Femur (tissue), 1 donor: ENCODE results near the gene CENPX.
"Not testable (repeated sequence)": the region's sequence is repeated elsewhere in the genome, so short reads cannot be mapped to it uniquely, and the experiment has no call there.

Experiments used
- DNase-seq: peaks from one replicate; pipeline ENCODE4 v3.0.0-alpha.2; 2017

The CENPX gene

DNA sequence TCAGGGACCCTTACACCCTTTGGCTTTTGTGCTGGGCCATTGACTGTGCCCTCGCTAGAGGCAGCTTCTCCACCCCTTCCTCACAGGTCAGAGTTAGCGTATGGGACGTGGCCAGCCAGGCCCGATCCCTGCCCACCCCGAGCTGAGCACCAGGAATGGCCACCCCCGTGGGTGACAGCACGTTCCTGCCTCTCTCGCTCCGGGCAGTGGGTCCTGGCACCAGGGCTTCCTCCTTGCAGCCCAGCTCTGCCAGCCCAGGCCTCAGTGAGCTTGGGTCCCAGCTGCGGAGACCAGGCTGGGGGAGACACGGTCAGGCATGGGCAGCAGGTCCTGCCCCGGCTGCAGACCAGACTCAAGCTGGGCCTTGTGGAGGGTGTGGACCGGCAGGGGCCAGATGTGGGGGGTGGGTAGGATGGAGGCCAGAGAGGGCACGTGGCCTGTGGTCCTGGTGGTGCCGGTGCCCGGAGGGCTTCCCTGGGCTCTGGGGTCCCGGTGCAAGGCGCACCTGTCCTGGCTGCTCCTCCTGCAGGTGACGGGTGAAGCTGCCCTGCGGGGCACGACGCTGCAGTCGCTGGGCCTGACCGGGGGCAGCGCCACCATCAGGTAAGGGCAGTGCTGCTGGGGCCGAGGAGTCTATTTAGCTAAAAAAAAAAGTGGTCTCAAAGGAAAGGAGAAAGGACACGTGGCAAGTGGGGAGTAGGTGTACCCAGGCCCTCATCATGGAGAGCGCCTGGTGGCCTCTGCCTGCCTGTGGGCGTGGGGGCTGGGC, 27.0 kb downstream of the CENPX start:
- DNase-seq: no peak

DNA sequence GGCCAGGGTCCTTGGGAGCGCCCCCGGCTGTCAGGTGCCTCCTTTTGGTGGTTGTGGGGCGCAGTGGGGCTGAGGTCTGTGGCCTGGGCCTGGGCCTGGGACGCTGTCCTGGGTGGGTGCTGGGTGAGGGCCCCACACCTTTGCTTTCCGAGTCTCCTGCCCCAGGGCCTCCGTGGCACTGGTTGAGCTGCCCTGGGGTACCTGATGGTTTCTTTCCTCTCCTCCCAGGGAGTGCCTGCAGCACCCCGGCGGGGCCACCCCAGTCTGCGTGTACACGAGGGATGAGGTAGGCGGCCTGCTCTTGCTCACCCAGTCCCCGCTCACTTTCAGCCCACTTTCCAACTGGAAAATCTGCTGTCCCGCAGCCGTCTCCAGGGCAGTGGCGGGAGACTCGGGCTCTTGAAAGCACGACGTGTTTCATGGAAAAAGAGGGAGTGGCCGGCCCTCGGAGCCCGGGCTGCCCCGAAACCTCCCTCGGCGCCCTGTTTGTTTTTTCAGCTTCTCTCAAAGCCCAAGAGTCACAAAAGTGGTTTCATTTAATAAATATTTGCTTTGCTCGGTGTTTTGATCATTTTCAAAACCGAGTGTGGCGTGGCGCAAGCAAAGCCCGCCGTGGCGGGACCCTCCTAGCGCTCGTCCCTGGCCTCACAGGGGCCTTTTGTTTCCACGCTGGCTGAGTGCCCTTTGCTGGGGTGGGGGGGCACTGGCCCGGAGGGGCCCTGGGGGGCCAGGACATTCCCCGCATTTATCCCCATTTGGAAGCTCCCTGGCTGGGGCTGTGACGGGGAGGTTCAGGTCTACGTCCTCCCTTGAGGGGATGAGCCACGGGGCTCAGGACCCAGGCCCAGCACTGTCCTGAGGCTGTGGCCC, 27.9 kb downstream of the CENPX start:
- peak; percentile 52 for DNase-seq

DNA sequence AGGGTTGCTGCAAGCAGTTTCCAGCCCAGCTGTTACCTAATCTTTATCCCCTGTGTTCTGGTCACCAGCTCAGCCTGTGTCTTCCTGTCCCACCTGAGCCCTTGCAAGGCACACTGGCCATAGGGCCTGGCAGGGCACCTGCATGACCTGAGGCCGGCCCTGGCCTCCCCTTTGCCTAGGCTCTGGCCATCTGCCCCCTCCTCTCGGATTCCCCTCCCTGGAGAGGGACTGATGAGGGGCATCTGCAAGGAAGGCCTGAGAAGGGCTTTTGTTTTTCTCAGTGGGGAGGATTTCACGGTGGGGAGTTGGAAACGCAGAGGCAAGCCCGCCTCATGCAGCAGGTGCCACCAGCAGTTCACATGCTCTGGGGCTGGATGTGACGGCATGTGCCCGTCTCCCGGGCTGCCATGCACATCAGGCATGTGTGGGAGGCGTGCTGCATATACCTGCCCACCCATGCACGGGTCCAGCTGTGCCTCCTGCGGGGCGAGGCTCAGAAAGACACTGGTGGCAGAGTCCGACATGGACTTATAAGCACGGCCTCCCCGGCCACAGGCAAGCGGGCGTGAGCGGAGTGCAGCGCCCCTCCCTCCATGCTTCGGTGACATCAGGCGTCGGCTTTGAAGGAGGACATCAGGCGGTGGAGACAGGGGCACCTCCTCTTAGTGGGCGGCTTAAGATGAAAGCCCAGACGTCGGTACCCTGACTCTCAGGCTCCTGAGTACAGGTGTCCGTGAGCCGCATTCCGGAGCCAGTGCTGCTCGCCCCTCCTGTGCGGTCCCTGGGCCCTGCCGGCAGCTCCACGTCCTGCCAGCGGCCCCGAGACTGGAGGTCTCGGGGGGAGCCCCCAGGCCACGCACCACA, 28.7 kb downstream of the CENPX start:
- no peak for DNase-seq

DNA sequence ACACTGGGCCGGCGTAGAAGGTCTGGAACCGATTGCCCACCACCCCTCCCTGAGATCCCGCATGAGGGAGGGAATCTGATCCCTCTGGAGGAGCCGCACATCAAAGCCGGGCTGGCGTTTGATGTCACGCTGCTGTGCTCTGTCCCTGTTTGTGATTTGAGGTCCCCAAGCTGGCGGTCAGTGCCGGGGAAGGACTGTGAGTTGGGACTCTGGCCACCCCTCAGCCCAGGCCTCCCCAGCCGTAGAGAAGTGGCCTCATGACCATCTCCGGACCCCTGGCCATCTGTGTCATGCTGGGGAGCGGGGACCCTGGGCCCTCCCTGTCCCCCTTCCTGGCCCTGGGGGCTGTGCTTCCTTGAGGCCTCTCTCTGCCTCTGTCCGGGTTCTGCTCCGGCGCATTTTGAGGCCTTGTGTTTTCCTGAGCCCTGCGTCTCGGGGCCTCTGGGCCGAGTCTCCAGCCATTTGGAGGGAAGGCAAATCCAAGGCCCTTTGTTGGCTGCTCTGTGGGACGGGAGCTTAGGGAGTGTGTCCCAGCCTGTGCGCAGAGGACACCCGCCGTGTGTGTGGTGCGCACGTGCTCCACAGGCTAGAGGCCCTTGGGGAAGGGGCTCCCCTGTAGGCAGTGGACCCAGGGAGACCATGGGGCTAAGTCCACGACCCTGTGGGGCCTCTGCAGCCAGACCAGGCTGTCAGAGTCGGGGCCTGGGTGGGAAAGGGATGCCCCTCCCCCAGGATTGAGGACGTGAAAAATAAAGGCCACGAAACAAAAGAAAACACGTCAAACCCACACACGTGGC, 30.2 kb downstream of the CENPX start:
- no peak for DNase-seq

DNA sequence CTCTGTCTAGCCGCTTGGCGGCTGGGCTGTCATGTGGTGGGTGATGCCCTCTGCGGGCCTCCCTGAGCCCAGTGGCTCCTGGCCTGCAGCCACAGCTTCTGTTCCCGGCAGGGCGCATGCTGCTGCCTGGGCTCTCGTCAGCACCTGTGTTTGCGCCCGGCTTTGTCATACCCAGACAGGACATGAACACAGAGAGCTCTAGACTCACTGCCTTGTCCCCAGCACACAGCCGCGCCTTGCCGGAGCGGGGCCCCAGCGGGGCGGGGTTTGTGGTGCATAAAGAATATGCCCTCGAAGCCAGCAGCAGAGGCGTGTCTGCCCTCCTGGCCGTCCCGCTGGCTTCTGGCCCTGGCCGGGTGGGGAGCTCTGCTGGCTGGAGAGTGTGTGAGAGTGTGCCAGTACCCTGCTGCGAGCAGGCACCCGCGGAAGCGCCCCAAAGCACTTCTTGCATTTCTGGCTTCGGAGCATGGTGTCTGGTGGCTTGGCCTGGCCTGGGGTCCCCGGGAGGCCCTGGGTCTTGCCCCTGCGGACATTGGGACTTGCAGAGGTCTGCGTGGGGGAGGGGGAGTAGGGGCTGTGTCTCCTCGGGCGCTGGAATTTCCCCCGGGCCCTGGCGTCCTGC, 30.9 kb downstream of the CENPX start:
- DNase-seq: peak; percentile 91

DNA sequence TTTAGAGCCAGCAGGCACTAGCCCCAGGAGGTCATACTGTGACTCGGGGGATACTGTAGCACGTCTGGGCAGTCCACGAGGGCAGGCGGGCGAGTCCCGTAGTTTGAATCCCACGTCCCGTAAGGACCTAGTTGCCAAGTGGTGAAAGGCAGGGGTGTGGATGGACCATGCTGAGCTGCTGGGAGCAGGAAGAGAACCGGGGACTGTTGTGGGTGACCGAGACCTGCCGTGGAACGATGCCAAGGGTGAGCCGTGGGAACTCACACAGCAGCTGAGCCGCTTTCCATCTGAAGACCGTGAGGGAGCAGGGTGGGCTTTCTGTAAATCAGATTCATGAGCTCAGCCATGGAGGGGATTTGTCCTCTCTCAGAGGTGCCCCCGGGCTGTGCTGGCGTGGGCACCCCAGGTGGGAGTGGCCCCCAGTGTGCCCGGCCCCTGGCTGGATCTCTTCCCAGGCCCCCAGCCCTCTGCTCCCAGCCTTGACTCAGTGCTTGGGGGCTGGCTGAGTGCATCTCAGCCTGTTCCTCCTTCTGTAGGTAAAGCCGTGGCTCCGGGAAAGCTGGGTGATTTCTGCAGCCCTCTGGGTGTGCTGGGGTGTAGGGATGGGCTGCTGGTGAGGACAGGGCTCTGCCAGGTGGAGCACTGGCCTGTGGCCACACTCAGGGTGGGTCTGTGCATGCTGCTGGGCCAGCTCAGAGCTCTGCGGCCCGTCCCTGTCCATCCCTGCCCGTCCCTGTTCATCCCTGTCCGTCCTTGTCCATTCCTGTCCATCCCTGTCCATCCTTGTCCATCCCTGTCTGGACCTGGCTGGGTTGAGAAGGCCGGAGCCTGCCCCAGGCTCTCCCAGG, 31.6 kb downstream of the CENPX start:
- DNase-seq: no peak

DNA sequence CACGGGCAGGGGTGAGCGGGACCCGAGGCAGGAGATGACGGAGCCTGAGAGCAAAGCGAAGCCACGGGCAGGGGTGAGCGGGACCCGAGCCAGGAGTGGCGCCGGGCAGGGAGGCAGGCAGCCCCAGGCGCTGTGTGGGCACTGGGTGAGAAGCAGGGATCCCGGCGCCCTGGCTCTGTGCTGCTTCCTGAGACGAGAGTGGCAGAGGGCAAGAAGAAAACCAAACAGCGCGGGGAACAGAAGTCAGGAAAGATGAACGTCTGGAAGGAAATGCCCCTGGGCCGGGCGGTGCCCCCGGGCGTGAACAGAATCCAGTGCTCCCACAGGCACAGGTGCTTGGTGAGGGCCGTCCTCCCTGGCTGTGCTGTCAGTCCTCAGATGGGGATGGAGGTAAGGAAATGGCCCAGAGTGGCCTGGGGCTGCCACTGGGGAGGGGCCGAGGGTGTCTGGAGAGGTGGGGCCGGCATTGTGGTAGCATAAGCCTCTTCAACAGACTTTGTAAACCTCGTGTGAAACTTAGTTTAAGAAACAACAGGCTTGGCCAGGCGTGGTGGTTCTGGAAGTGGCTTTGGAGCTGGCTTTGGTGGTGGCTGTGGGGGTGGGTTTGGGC, 35.4 kb downstream of the CENPX start:
- no peak for DNase-seq

DNA sequence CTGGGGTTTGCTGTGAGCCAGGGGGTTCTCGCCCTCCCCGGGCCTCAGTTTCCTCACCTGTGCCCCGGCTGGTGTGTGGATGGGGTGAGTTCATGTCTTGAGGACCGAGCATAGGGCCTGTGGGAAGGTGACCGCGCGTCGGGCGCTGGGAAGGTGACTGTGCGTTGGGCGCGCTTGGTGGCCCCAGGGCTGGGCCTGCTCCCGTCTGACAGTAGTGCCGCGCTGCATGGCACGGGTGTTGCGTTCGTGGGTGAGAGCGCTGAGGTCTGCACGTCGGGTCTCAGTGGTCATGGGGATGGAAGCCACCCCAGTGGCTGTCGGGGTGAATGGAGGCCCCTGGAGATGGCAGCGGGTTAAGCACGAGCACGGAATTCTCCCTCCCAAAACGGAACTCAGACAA, 36.1 kb downstream of the CENPX start:
- no peak for DNase-seq

DNA sequence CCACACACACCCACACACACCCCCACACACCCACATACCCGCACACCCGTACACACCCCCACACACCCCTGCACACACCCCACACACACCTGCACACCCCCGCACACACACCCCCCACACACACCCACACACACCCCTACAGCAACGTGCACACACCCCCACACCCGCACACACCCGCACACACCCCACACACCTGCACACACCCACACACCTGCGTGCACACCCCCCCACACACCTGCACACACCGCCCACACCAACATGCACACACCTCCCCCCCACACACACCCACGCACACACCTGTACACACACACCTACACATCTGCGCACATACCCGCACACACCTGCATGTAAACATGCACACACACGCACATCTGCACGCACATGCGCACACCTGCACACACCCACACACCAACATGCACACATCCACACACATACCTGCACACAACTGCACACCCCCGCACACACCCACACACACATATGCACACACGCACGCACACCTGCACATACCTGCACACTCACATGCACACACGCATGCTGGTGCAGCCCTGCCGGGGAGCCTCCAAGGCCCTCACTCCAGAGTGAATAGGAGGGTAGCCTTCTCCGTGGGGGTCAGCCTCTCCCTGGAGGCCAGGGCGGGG, 37.8 kb downstream of the CENPX start:
- DNase-seq: no peak

DNA sequence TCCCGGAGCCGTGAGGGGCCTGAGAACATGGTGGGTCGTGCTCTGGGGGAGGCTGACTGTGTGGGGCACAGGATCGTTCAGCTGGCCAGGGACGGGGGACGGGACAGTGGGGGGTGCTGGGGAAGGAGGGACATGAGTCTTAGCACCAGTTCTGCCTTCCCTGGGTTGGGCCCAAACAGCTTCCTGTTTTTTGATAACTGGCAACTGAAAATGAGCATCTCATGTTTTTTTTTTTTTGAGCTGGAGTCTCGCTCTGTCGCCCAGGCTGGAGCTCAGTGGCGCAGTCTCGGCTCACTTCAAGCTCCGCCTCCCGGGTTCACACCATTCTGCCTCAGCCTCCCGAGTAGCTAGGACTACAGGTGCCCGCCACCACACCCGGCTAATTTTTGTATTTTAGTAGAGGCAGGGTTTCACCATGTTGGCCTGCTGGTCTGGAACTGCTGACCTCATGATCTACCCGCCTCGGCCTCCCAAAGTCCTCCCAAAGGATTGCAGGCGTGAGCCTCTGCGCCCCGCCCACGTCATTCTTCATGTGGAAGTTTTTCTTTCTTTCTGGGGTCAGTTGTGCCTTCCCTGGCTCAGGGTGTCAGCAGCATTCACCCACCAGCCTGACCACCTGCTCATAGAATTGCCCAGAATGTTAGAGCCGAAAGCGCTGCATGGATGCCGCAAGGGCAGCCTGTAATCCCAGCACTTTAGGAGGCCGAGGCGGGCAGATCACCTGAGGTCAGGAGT, 38.9 kb downstream of the CENPX start:
- DNase-seq: no peak

DNA sequence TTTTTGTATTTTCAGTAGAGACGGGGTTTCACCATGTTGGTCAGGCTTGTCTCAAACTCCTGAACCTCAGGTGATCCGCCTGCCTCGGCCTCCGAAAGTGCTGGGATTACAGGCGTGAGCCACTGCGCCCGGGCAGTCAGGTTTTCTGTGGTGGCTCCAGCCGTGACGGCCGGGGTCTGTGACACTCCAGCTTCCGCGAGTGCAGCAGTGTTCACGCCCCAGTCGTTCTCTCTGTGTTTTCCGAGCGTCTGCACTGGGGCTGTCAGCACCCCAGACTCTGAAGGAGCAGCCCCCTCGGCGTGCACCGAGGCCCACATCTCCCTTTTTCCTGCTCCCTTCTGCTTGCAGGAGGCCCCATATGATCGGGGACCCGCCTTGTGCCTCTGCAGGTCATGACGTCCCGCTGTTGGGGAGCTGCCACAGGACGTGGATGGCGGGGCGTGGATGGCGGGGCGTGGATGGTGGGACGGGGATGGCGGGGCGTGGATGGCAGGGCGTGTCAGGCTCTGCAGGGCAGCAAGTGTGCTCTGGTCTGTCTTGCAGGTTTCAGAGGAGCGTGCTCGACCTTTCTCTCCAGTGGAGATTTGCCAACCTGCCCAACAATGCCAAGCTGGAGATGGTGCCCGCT, 39.6 kb downstream of the CENPX start:
- no peak for DNase-seq

DNA sequence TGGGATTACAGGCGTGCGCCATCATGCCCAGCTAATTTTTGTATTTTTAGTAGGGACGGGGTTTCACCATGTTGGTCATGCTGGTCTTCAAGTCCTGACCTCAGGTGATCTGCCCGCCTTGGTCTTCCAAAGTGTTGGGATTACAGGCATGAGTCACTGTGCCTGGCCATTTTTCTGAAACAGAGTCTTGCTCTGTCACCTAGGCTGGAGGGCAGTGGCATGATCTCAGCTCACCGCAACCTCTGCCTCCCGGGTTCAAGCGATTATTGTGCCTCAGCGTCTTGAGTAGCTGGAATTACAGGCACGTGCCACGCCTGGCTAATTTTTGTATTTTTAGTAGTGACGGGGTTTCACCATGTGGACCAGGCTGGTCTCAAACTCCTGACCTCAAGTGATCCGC, 41.2 kb downstream of the CENPX start:
- DNase-seq: not testable (repeated sequence)

DNA sequence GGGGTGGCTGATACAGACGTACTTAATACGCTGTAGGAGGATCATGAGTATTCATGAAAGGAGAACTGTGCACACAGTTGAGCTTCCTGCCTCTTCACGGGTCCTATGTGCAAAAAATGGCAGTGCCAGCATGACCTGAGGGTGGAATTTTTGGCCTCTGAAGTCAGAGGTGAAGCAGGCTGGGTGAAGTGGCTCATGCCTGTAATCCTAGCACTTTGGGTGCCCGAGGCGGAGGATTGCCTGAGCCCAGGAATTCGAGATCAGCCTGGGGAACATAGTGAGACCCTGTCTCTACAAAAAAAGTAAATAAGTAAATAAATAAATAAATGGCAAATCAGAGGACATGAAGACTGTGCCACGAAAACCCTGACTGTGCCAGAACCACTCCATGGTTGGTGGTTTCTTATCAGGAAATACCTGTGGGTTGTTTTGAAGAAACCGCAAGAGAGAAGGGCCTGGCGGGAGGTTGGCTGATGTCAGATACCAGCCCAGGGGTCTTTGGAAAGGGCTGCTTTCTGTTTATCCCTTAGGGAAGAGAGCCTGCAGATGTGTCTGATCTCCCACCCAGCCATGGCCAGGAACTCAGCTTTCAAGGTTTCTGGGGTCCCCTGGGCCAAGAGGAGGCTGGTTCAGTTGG, 41.9 kb downstream of the CENPX start:
- DNase-seq: no peak

DNA sequence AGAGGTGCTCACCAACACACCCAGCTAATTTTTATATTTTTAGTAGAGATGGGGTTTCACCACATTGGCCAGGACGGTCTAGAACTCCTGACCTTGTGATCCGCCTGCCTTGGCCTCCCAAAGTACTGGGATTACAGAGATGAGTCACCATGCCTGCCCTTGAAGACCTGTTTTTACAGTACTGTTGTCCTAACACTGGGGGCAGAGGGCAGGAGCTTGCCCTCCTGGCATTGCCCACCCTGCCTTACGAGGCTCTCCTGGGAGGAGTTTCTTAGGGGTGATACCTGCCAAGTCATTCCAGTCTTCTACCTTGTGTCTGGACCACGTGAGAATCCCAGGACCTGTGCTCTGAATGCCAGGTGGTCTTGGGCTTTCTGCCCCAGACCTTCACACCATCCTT, 42.6 kb downstream of the CENPX start:
- no peak for DNase-seq

DNA sequence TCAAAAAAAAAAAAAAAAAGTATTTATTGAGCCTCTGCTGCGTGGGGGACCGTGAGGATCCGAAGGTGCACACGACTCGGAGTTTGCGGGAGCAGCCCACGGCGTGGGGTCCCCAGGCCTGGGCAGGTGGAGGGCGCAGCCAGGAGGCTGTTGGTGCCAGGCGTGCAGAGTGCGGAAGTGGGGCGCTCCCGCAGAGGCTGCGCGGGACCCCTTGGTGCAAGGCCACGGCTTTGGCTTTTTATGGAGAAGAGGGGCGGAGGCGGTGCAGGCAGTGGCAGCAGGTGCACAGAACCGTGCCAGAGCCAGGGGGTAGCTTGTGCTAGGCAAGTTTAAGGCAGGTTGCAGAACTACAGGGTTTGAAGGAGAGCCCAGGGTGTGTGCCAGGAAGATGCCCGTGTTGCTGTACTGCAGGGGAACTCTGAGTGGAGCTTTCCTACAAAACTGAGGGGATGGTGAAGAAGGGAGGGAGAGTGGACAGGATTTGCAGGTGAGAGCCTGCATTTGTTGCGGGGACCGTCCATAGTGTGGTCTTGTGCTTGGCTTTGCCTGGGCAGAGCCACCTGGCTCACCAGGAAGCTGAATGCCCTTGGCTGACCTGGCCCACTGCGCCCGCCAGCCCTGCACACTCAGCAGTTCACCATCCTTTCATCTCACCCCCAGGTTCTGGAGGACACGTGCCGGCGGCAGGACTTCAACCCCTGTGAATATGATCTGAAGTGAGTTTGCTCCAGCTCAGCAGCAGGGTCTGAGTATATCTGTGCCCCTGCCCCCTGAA, 44.0 kb downstream of the CENPX start:
- DNase-seq: no peak

DNA sequence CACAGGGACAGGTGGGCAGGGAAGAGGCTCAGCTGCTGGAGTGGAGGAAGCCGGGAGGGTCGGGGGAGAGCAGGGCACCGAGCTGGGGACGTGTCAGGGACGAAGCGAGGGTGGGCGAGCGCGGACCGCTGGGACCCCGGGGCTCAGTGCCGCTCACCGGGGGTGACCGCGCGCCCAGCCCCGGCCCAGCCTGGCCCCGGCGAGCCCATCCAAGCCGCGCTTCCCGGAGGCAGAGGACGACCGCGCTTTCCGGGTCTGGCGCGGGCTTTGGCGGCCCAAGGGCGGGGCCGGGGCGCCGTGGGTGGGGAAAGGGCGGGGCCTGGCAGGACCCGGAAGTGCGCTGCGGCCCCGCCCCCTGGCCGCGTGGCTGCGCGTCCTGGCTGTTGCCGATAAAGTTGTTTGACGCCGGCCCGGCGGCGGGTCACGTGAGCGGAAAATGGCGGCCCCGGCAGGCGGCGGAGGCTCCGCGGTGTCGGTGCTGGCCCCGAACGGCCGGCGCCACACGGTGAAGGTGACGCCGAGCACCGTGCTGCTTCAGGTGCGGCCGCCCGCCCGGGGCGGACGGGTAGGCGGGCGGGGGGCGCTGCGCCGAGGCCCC, 45.4 kb downstream of the CENPX start, which contains the start of gene ASPSCR1:
ASPSCR1 (plus strand) TSS at position 419 of the 598 bp plus-strand sequence; CDS start at position 437, 18 bp downstream.
- DNase-seq: peak; percentile 95
